Activated B cell treated with CpG ODN at 0.5 μM for 24 hours (primary cell): ENCODE results near the gene TEX264. TPM values are rescaled to one million over a fixed set of nuclear protein-coding genes. Genes with fewer than 3 reads are reported as not detected.

Experiments
- ATAC-seq: fragments of 200-7000 bp; cut with Tn5 transposase; one replicate; pipeline ENCODE4 v1.10.0; 2021; ENCODE audit warnings: low read depth, mild to moderate bottlenecking, moderate library complexity
- CTCF ChIA-PET: fragments of 350-600 bp; sonication (Branson Sonifier 250); formaldehyde crosslinking; loops from one replicate; lab custom pipeline; 2021; ENCODE audit warnings: antibody characterized with exemption; lab: Charles Lee
- POLR2A ChIA-PET: fragments of 350-600 bp; sonication (Branson Sonifier 250); formaldehyde crosslinking; loops from one replicate; lab custom pipeline; 2021; ENCODE audit warnings: antibody characterized with exemption; lab: Charles Lee
- DNase-seq: peaks from one replicate; pipeline ENCODE4 v3.0.0; 2022
- H3K27ac Mint-ChIP-seq: one replicate; pipeline ENCODE4 v1.8.0; 2020; ENCODE audit warnings: mixed read lengths
- H3K27me3 Mint-ChIP-seq: one replicate; pipeline ENCODE4 v1.8.0; 2021; ENCODE audit warnings: mixed read lengths
- H3K36me3 Mint-ChIP-seq: one replicate; pipeline ENCODE4 v1.8.0; 2021; ENCODE audit warnings: low read depth, mixed read lengths
- H3K4me1 Mint-ChIP-seq: one replicate; pipeline ENCODE4 v1.8.0; 2021; ENCODE audit warnings: mixed read lengths
- H3K4me3 Mint-ChIP-seq: one replicate; pipeline ENCODE4 v1.8.0; 2020; ENCODE audit warnings: mild to moderate bottlenecking, mixed read lengths
- H3K9me3 Mint-ChIP-seq: one replicate; pipeline ENCODE4 v1.8.0; 2020; ENCODE audit warnings: mixed read lengths
- CTCF ChIP-seq: fragments of 200-600 bp; IDR thresholded peaks from one replicate; pipeline ENCODE4 v1.8.0; 2022; ENCODE audit warnings: antibody characterized with exemption, mild to moderate bottlenecking
- intact Hi-C: fragments of 100-400 bp; cut with micrococcal nuclease; formaldehyde crosslinking; loops from one replicate; pipeline ENCODE4 v1.15.1; 2024
- total RNA-seq: library from RNA; stranded (reverse); gene quantifications from 2 replicates; pipeline ENCODE4 v1.2.3, GENCODE V29; 2022

Gene TEX264
- total RNA-seq, 1 donor from 2014 or later: 24.4 TPM

GRCh38 chr3:51675201-51675611 is 4.2 kb downstream of the TEX264 start:
- no peak for TF ChIP-seq CTCF
- H3K27ac Mint-ChIP-seq: peak overlapping the region; percentile 21
- H3K27me3 Mint-ChIP-seq: no peaks in the 10 kb centered on the region
- CTCF ChIA-PET: interaction anchor here (1.3 to 1.5 kb wide), 2 partner anchors 11 to 34 kb away, joined by 3 to 5 read pairs; no protein-coding TSS in a partner anchor
- ATAC-seq (no peak), DNase-seq (no peak)
- POLR2A ChIA-PET: interaction anchor here (0.8 to 7.7 kb wide), 2 partner anchors 11 to 174 kb away, joined by 3 to 94 read pairs; partner anchors contain the start of gene DCAF1
- H3K4me1 Mint-ChIP-seq: peaks cover 72% of the 10 kb centered on the region
- intact Hi-C loops: no loop called here
- no peaks in the 10 kb centered on the region for H3K9me3 Mint-ChIP-seq
- peaks cover 28% of the 10 kb centered on the region for H3K36me3 Mint-ChIP-seq
- no peak overlapping the region for H3K4me3 Mint-ChIP-seq

- intact Hi-C loops: no loop called here
- DNase-seq: no peak
- Mint-ChIP-seq H3K27ac (no peak overlapping the region), H3K36me3 (peaks cover 28% of the 10 kb centered on the region), H3K9me3 (no peaks in the 10 kb centered on the region), H3K4me1 (peaks cover 77% of the 10 kb centered on the region), H3K4me3 (no peak overlapping the region), H3K27me3 (no peaks in the 10 kb centered on the region)
- TF ChIP-seq CTCF: no peak
- POLR2A ChIA-PET: interaction anchor here (1.1 to 7.7 kb wide), 2 partner anchors 10 to 175 kb away, joined by 3 to 94 read pairs; partner anchors contain the start of gene DCAF1
- ATAC-seq: no peak
- CTCF ChIA-PET: interaction anchor here (1.5 kb wide), 1 partner anchor 10 kb away, joined by 5 read pairs; no protein-coding TSS in a partner anchor
Measured at GRCh38 chr3:51676102-51676640, 5.1 kb downstream of the TEX264 start.

GRCh38 chr3:51677358-51677757 is 6.3 kb downstream of the TEX264 start:
- Mint-ChIP-seq H3K4me3 (no peak overlapping the region), H3K27me3 (no peaks in the 10 kb centered on the region), H3K36me3 (peaks cover 30% of the 10 kb centered on the region), H3K9me3 (no peaks in the 10 kb centered on the region), H3K27ac (no peak overlapping the region), H3K4me1 (peaks cover 81% of the 10 kb centered on the region)
- no peak for TF ChIP-seq CTCF
- intact Hi-C loops: no loop called here
- ChIA-PET CTCF (no interaction called here), POLR2A (interaction anchor here (1.1 kb wide), 1 partner anchor 9 kb away, joined by 3 read pairs; no protein-coding TSS in a partner anchor)
- ATAC-seq (no peak), DNase-seq (no peak)

- POLR2A ChIA-PET: no interaction called here
- CTCF ChIA-PET: no interaction called here
Measured at GRCh38 chr3:51678186-51678585, 7.1 kb downstream of the TEX264 start.

More at GRCh38 chr3:51678186-51678585, 7.1 kb downstream of the TEX264 start:
- Mint-ChIP-seq H3K4me1 (peaks cover 83% of the 10 kb centered on the region), H3K27me3 (no peaks in the 10 kb centered on the region), H3K4me3 (no peak overlapping the region), H3K36me3 (peaks cover 34% of the 10 kb centered on the region), H3K27ac (peak overlapping the region; percentile 30), H3K9me3 (no peaks in the 10 kb centered on the region)
- DNase-seq (no peak), ATAC-seq (no peak)
- no peak for TF ChIP-seq CTCF
- intact Hi-C loops: no loop called here
